ENCODE measurements around the gene PECR.

DNA sequence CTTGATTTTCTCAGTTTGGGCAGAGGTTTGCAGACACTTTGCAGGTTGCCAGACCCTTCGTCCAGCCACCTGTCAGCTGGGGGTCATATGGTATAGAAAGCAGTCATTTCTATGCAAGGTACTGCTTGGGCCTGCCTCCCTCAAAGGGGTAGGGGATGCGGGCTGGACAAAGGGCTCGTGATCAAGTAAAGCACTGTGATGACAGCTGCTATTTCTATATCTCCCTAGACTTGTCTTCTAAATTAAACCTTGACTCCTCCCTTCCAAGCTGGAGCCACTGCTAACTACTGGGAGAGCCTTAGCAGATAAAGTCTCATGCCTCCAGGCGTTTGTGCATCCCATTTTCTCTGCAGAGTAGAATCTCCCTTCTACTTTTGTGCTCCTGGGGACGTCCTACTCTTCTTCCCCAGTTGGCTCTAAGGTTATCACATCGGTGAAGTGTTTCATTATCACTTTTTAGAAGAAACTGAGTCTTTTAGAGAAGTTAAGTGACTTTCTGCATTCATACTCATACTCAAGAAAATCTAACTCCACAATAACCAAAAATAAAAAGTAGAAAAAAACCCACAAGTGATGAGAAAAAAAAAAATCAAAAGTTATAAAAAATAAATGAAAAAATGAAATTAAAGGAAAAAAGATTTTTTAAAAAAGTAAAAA lies 26.8 kb upstream of the PECR start:
- TF ChIP-seq CTCF (IDR thresholded peaks at IDR 0.05) (no peak), POLR2A (IDR thresholded peaks at IDR 0.05) (no peak)

Measured in right lobe of liver (tissue), 4 donors.